Liver (tissue), 9 donors: ENCODE data around the gene CX3CL1. TPM values are rescaled to one million over a fixed set of nuclear protein-coding genes. Genes with fewer than 3 reads are reported as not detected.
"Not testable (repeated sequence)": the region's sequence is repeated elsewhere in the genome, so short reads cannot be mapped to it uniquely, and the experiment has no call there.

Experiments used
- DNase-seq: peaks from one replicate; pipeline ENCODE4 v3.0.0-alpha.2; 2017; ENCODE audit warnings: low spot score
- H3K27ac ChIP-seq, 2 donors: one replicate each; pipeline ENCODE4 v1.7.0; 2013; ENCODE audit warnings: inconsistent platforms in 2 of 2, low read length in 2 of 2, control low read depth in 1 of 2, low read depth in 1 of 2, mild to moderate bottlenecking in 1 of 2
- H3K27me3 ChIP-seq, 4 donors: one replicate each; pipeline versions ENCODE4 v1.6.1 to v1.7.0; 2013; ENCODE audit warnings: low read length in 3 of 4, inconsistent platforms in 1 of 4, mild to moderate bottlenecking in 1 of 4, moderate library complexity in 1 of 4; ENCODE audit not compliant: control insufficient read depth in 4 of 4, insufficient read depth in 4 of 4
- H3K36me3 ChIP-seq, 4 donors: one replicate each; pipeline versions ENCODE4 v1.6.1 to v1.7.0; 2013; ENCODE audit warnings: low read length in 3 of 4, mild to moderate bottlenecking in 3 of 4, low read depth in 1 of 4, moderate library complexity in 1 of 4; ENCODE audit not compliant: control insufficient read depth in 4 of 4, insufficient read depth in 3 of 4
- H3K4me1 ChIP-seq, 4 donors: one replicate each; pipeline versions ENCODE4 v1.6.1 to v1.7.0; 2013; ENCODE audit warnings: low read length in 3 of 4, mild to moderate bottlenecking in 3 of 4, moderate library complexity in 1 of 4; ENCODE audit not compliant: control insufficient read depth in 4 of 4, insufficient read depth in 4 of 4
- H3K4me3 ChIP-seq, 3 donors: one replicate each; pipeline versions ENCODE4 v1.6.1 to v1.7.0; 2013; ENCODE audit warnings: low read length in 3 of 3, control low read depth in 1 of 3, low read depth in 1 of 3, mild to moderate bottlenecking in 1 of 3
- H3K9ac ChIP-seq, 2 donors: one replicate each; pipeline ENCODE4 v1.7.0; 2013; ENCODE audit warnings: low read length in 2 of 2, mild to moderate bottlenecking in 2 of 2, moderate library complexity in 2 of 2, control low read depth in 1 of 2, low read depth in 1 of 2
- H3K9me3 ChIP-seq, 4 donors: one replicate each; pipeline versions ENCODE4 v1.6.1 to v1.7.0; 2013; ENCODE audit warnings: low read length in 3 of 4; ENCODE audit not compliant: control insufficient read depth in 4 of 4
- ATF3 ChIP-seq: IDR thresholded peaks from 2 replicates; pipeline ENCODE4 v1.6.1; 2016; ENCODE audit warnings: antibody characterized with exemption
- EGR1 ChIP-seq, 2 donors: IDR thresholded peaks; 2 replicates each; pipeline ENCODE4 v1.6.1; 2016 to 2018; ENCODE audit warnings: antibody characterized with exemption in 2 of 2, low read depth in 2 of 2
- FOXA1 ChIP-seq: IDR thresholded peaks from 2 replicates; pipeline ENCODE4 v1.6.1; 2016; ENCODE audit warnings: antibody characterized with exemption
- FOXA2 ChIP-seq: IDR thresholded peaks from 2 replicates; pipeline ENCODE4 v1.6.1; 2016; ENCODE audit warnings: antibody characterized with exemption
- HNF4A ChIP-seq, 2 donors: conservative IDR thresholded peaks; 2 replicates each; pipeline ENCODE4 v1.6.1; 2016; ENCODE audit warnings: antibody characterized with exemption in 2 of 2, mild to moderate bottlenecking in 2 of 2
- HNF4G ChIP-seq: IDR thresholded peaks from 2 replicates; pipeline ENCODE4 v1.6.1; 2016; ENCODE audit warnings: antibody characterized with exemption
- JUND ChIP-seq, 2 donors: IDR thresholded peaks; 2 replicates each; pipeline ENCODE4 v1.6.1; 2016; ENCODE audit warnings: antibody characterized with exemption in 2 of 2
- NR2F2 ChIP-seq: IDR thresholded peaks from 2 replicates; pipeline ENCODE4 v1.6.1; 2016; ENCODE audit warnings: antibody characterized with exemption
- RAD21 ChIP-seq, 2 donors: IDR thresholded peaks; 2 replicates each; pipeline ENCODE4 v1.6.1; 2016; ENCODE audit warnings: antibody characterized with exemption in 2 of 2, mild to moderate bottlenecking in 2 of 2
- REST ChIP-seq: IDR thresholded peaks from 2 replicates; pipeline ENCODE4 v1.6.1; 2016; ENCODE audit warnings: antibody characterized with exemption, mild to moderate bottlenecking
- RXRA ChIP-seq, 2 donors: IDR thresholded peaks; 2 replicates each; pipeline ENCODE4 v1.6.1; 2017 to 2018; ENCODE audit warnings: antibody characterized with exemption in 2 of 2, mild to moderate bottlenecking in 1 of 2
- SP1 ChIP-seq: IDR thresholded peaks from 2 replicates; pipeline ENCODE4 v1.6.1; 2018; ENCODE audit warnings: antibody characterized with exemption, mild to moderate bottlenecking
- TAF1 ChIP-seq: conservative IDR thresholded peaks from 2 replicates; pipeline ENCODE4 v1.6.1; 2016; ENCODE audit warnings: antibody characterized with exemption, mild to moderate bottlenecking
- YY1 ChIP-seq: IDR thresholded peaks from 2 replicates; pipeline ENCODE4 v1.6.1; 2016; ENCODE audit warnings: antibody characterized with exemption, mild to moderate bottlenecking
- ZBTB33 ChIP-seq: IDR thresholded peaks from 2 replicates; pipeline ENCODE4 v1.6.1; 2016; ENCODE audit warnings: antibody characterized with exemption
- WGBS: extraction: QIAGEN DNeasy Blood & Tissue Kit; methylation state at CpG from one replicate; pipeline ENCODE4 v1.1.7; 2013; 5-methylcytosine and 5-hydroxymethylcytosine counted together
- polyA plus RNA-seq, 2 donors: library from polyadenylated mRNA; stranded (reverse) in 1 of 2; unstranded in 1 of 2; fragments of 200-250 nt in 1 of 2; fragments of >200 nt in 1 of 2; fragmentation: Nextera tagmentation in 1 of 2; extraction: Ambion mirVana in 1 of 2; gene quantifications; one replicate each; pipeline versions ENCODE4 v1.2.1 to v1.2.3, GENCODE V29; 2013 to 2015
- total RNA-seq, 2 donors: library from RNA; depleted of rRNA; stranded (reverse); fragments of >200 nt; gene quantifications; one replicate each; pipeline ENCODE4 v1.2.3, GENCODE V29; 2014
- donor health status: healthy.
- donor health status: healthy.
- donor health status: healthy.
- donor health status: healthy.
- donor health status: healthy.

Gene CX3CL1
- total and polyA plus RNA-seq, 4 donors = 2.5 to 5.9 (median 5.1) TPM

- H3K27me3 ChIP-seq = no peaks in the 10 kb centered on the region
- H3K27ac ChIP-seq = no peak overlapping the region
- DNase-seq = no peak
Measured at GRCh38 chr16:57341441-57342303, 30.6 kb upstream of the CX3CL1 start.

GRCh38 chr16:57342606-57343005 is 29.7 kb upstream of the CX3CL1 start:
- not testable (repeated sequence) for H3K36me3 ChIP-seq, H3K9me3 ChIP-seq, H3K4me1 ChIP-seq, H3K9ac ChIP-seq, H3K27me3 ChIP-seq, H3K27ac ChIP-seq, DNase-seq, H3K4me3 ChIP-seq
- 89% methylated on average over 9 of the region's 9 CpGs for WGBS

More at GRCh38 chr16:57341441-57342303, 30.6 kb upstream of the CX3CL1 start:
- H3K4me1 ChIP-seq = no peaks in the 10 kb centered on the region
- 80% methylated on average over 8 of the region's 8 CpGs for WGBS
- H3K9ac ChIP-seq = no peak overlapping the region
- no peaks in the 10 kb centered on the region for H3K36me3 ChIP-seq
- TF ChIP-seq JUND (IDR thresholded peaks at IDR 0.05) (no peak), HNF4A (conservative IDR thresholded peaks at IDR 0.05) (no peak), HNF4G (no peak), SP1 (no peak), EGR1 (IDR thresholded peaks at IDR 0.05; ENCODE audit: low read depth in 2 of 2) (no peak), NR2F2 (no peak), FOXA1 (no peak), REST (no peak)
- H3K9me3 ChIP-seq = no peaks in the 10 kb centered on the region
- no peak overlapping the region for H3K4me3 ChIP-seq

GRCh38 chr16:57343221-57343620 is 29.1 kb upstream of the CX3CL1 start:
- no peaks in the 10 kb centered on the region for H3K9me3 ChIP-seq
- 88% methylated on average over 7 of the region's 7 CpGs for WGBS
- no peak overlapping the region for H3K27ac ChIP-seq
- H3K9ac ChIP-seq = no peak overlapping the region
- no peak for DNase-seq
- TF ChIP-seq HNF4G (no peak), EGR1 (IDR thresholded peaks at IDR 0.05; ENCODE audit: low read depth in 2 of 2) (no peak), ATF3 (no peak), TAF1 (no peak), RXRA (IDR thresholded peaks at IDR 0.05) (no peak), YY1 (no peak), ZBTB33 (no peak), FOXA1 (no peak), NR2F2 (no peak), RAD21 (IDR thresholded peaks at IDR 0.05) (no peak), SP1 (no peak), FOXA2 (no peak), REST (no peak)
- no peaks in the 10 kb centered on the region for H3K27me3 ChIP-seq
- H3K36me3 ChIP-seq = no peaks in the 10 kb centered on the region
- H3K4me1 ChIP-seq = no peaks in the 10 kb centered on the region
- no peak overlapping the region for H3K4me3 ChIP-seq

GRCh38 chr16:57344094-57344493 is 28.2 kb upstream of the CX3CL1 start:
- H3K4me1 ChIP-seq, H3K27me3 ChIP-seq, H3K9me3 ChIP-seq, H3K36me3 ChIP-seq, DNase-seq, H3K9ac ChIP-seq, H3K27ac ChIP-seq, H3K4me3 ChIP-seq: not testable (repeated sequence)
- 98% methylated on average over 5 of the region's 5 CpGs for WGBS
